GM20000 (cell line): ENCODE results near the gene CABLES1.

ENCODE experiments used
- DNase-seq: peaks from one replicate; pipeline ENCODE4 v3.0.0; 2012; ENCODE audit warnings: low spot score
- CTCF ChIP-seq: IDR thresholded peaks from 2 replicates; pipeline ENCODE4 v1.5.1; 2012; ENCODE audit warnings: mild to moderate bottlenecking, control low read depth; ENCODE audit errors: extremely low read depth, missing control alignments

Gene CABLES1

GRCh38 chr18:23141104-23141999 is 6.1 kb downstream of the CABLES1 start:
- TF ChIP-seq CTCF = no peak
- no peak for DNase-seq

- DNase-seq = no peak
- no peak for TF ChIP-seq CTCF
Measured at GRCh38 chr18:23142251-23142929, 7.1 kb downstream of the CABLES1 start.

GRCh38 chr18:23143016-23143814 is 7.9 kb downstream of the CABLES1 start:
- TF ChIP-seq CTCF = no peak
- no peak for DNase-seq

GRCh38 chr18:23143815-23144261 is 8.6 kb downstream of the CABLES1 start:
- no peak for DNase-seq
- TF ChIP-seq CTCF = no peak

GRCh38 chr18:23144640-23145039 is 9.4 kb downstream of the CABLES1 start:
- DNase-seq = no peak

GRCh38 chr18:23145621-23146020 is 10.3 kb downstream of the CABLES1 start:
- no peak for TF ChIP-seq CTCF
- no peak for DNase-seq

More at GRCh38 chr18:23144640-23145039, 9.4 kb downstream of the CABLES1 start:
- no peak for TF ChIP-seq CTCF
